ENCODE data around the gene LRP1B.
"Not testable (repeated sequence)": the region's sequence is repeated elsewhere in the genome, so short reads cannot be mapped to it uniquely, and the experiment has no call there.

LRP1B gene

GRCh38 chr2:141844231-141844630 is 286.6 kb downstream of the LRP1B start:
- H3K27me3 ChIP-seq (ENCODE audit: low read depth), result no peaks in the 10 kb centered on the region
- no peak for DNase-seq (ENCODE audit: low spot score in 2 of 2)
- in situ Hi-C loops (cut with MboI; ENCODE audit: low sequenced_read_pairs), result no loop called here

GRCh38 chr2:141835103-141835502 is 295.7 kb downstream of the LRP1B start:
- in situ Hi-C loops (cut with MboI; ENCODE audit: low sequenced_read_pairs), result no loop called here
- Histone ChIP-seq H3K36me3 (replicated peaks) (no peaks in the 10 kb centered on the region), H3K4me1 (no peaks in the 10 kb centered on the region), H3K9me3 (no peaks in the 10 kb centered on the region), H3K27me3 (ENCODE audit: low read depth) (no peaks in the 10 kb centered on the region), H3K4me3 (no peak overlapping the region)
- no peak for DNase-seq (ENCODE audit: low spot score in 2 of 2)

More at GRCh38 chr2:141844231-141844630, 286.6 kb downstream of the LRP1B start:
- Histone ChIP-seq H3K4me3 (no peak overlapping the region), H3K4me1 (no peaks in the 10 kb centered on the region), H3K9me3 (no peaks in the 10 kb centered on the region), H3K36me3 (replicated peaks) (no peaks in the 10 kb centered on the region)

- H3K27me3 ChIP-seq (ENCODE audit: low read depth), result no peaks in the 10 kb centered on the region
- H3K4me3 ChIP-seq, result no peak overlapping the region
- H3K9me3 ChIP-seq, result no peaks in the 10 kb centered on the region
- no peaks in the 10 kb centered on the region for H3K36me3 ChIP-seq (replicated peaks)
- in situ Hi-C loops (cut with MboI; ENCODE audit: low sequenced_read_pairs), result no loop called here
- DNase-seq (ENCODE audit: low spot score in 2 of 2), result no peak
- H3K4me1 ChIP-seq, result no peaks in the 10 kb centered on the region
These were observed 302.1 kb downstream of the LRP1B start for GRCh38 chr2:141828761-141829160.

GRCh38 chr2:141824790-141825189 is 306.0 kb downstream of the LRP1B start:
- Histone ChIP-seq H3K4me3 (no peak overlapping the region), H3K27me3 (ENCODE audit: low read depth) (no peaks in the 10 kb centered on the region), H3K9me3 (no peaks in the 10 kb centered on the region), H3K36me3 (replicated peaks) (no peaks in the 10 kb centered on the region), H3K4me1 (no peaks in the 10 kb centered on the region)
- DNase-seq (ENCODE audit: low spot score in 2 of 2), result no peak
- in situ Hi-C loops (cut with MboI; ENCODE audit: low sequenced_read_pairs), result no loop called here

- H3K9me3 ChIP-seq, result no peaks in the 10 kb centered on the region
- no peaks in the 10 kb centered on the region for H3K4me1 ChIP-seq
- H3K36me3 ChIP-seq (replicated peaks), result no peaks in the 10 kb centered on the region
- in situ Hi-C loops (cut with MboI; ENCODE audit: low sequenced_read_pairs), result no loop called here
- DNase-seq (ENCODE audit: low spot score in 2 of 2), result no peak
- no peak overlapping the region for H3K4me3 ChIP-seq
- no peaks in the 10 kb centered on the region for H3K27me3 ChIP-seq (ENCODE audit: low read depth)
These were observed 309.9 kb downstream of the LRP1B start for GRCh38 chr2:141820893-141821292.

GRCh38 chr2:141815320-141815719 is 315.5 kb downstream of the LRP1B start:
- H3K9me3 ChIP-seq; H3K4me3 ChIP-seq; DNase-seq (ENCODE audit: low spot score in 2 of 2); in situ Hi-C loops (cut with MboI; ENCODE audit: low sequenced_read_pairs); H3K4me1 ChIP-seq; H3K27me3 ChIP-seq (ENCODE audit: low read depth); H3K36me3 ChIP-seq (replicated peaks): not testable (repeated sequence)

GRCh38 chr2:141814150-141814549 is 316.7 kb downstream of the LRP1B start:
- H3K4me3 ChIP-seq, result no peak overlapping the region
- no peaks in the 10 kb centered on the region; the same call in 1 of the 2 replicates for H3K9me3 ChIP-seq
- DNase-seq (ENCODE audit: low spot score in 2 of 2), result no peak
- H3K4me1 ChIP-seq, result no peaks in the 10 kb centered on the region
- no peaks in the 10 kb centered on the region for H3K27me3 ChIP-seq (ENCODE audit: low read depth)
- in situ Hi-C loops (cut with MboI; ENCODE audit: low sequenced_read_pairs), result no loop called here
- no peaks in the 10 kb centered on the region for H3K36me3 ChIP-seq (replicated peaks)

GRCh38 chr2:141810148-141810547 is 320.7 kb downstream of the LRP1B start:
- DNase-seq (ENCODE audit: low spot score in 2 of 2), result no peak
- no peaks in the 10 kb centered on the region for H3K27me3 ChIP-seq (ENCODE audit: low read depth)
- no peak overlapping the region for H3K4me3 ChIP-seq
- no peaks in the 10 kb centered on the region; the same call in 1 of the 2 replicates for H3K9me3 ChIP-seq
- H3K36me3 ChIP-seq (replicated peaks), result no peaks in the 10 kb centered on the region
- no peaks in the 10 kb centered on the region for H3K4me1 ChIP-seq
- in situ Hi-C loops (cut with MboI; ENCODE audit: low sequenced_read_pairs), result no loop called here

- H3K4me3 ChIP-seq, result no peak overlapping the region
- no peaks in the 10 kb centered on the region for H3K36me3 ChIP-seq (replicated peaks)
- H3K9me3 ChIP-seq, result no peaks in the 10 kb centered on the region
- H3K4me1 ChIP-seq, result no peaks in the 10 kb centered on the region
- DNase-seq (ENCODE audit: low spot score in 2 of 2), result no peak
- in situ Hi-C loops (cut with MboI; ENCODE audit: low sequenced_read_pairs), result no loop called here
- no peaks in the 10 kb centered on the region for H3K27me3 ChIP-seq (ENCODE audit: low read depth)
These were observed 324.7 kb downstream of the LRP1B start for GRCh38 chr2:141806090-141806489.

- Histone ChIP-seq H3K27me3 (ENCODE audit: low read depth) (no peaks in the 10 kb centered on the region), H3K4me3 (no peak overlapping the region), H3K9me3 (no peaks in the 10 kb centered on the region), H3K36me3 (replicated peaks) (no peaks in the 10 kb centered on the region), H3K4me1 (no peaks in the 10 kb centered on the region)
- DNase-seq (ENCODE audit: low spot score in 2 of 2), result no peak
- in situ Hi-C loops (cut with MboI; ENCODE audit: low sequenced_read_pairs), result no loop called here
These were observed 325.5 kb downstream of the LRP1B start for GRCh38 chr2:141805302-141805701.

- no peak for DNase-seq (ENCODE audit: low spot score in 2 of 2)
- no peaks in the 10 kb centered on the region for H3K4me1 ChIP-seq
- H3K4me3 ChIP-seq, result no peak overlapping the region
- H3K27me3 ChIP-seq (ENCODE audit: low read depth), result no peaks in the 10 kb centered on the region
- H3K9me3 ChIP-seq, result no peaks in the 10 kb centered on the region
- in situ Hi-C loops (cut with MboI; ENCODE audit: low sequenced_read_pairs), result no loop called here
- no peaks in the 10 kb centered on the region for H3K36me3 ChIP-seq (replicated peaks)
These were observed 334.4 kb downstream of the LRP1B start for GRCh38 chr2:141796449-141796848.

- H3K36me3 ChIP-seq (replicated peaks), result no peaks in the 10 kb centered on the region
- no peak for DNase-seq (ENCODE audit: low spot score in 2 of 2)
- no peak overlapping the region for H3K4me3 ChIP-seq
- no peaks in the 10 kb centered on the region for H3K4me1 ChIP-seq
- in situ Hi-C loops (cut with MboI; ENCODE audit: low sequenced_read_pairs), result no loop called here
- H3K9me3 ChIP-seq, result no peaks in the 10 kb centered on the region
- no peaks in the 10 kb centered on the region for H3K27me3 ChIP-seq (ENCODE audit: low read depth)
These were observed 339.3 kb downstream of the LRP1B start for GRCh38 chr2:141791521-141791920.

GRCh38 chr2:141782574-141782973 is 348.2 kb downstream of the LRP1B start:
- in situ Hi-C loops (cut with MboI; ENCODE audit: low sequenced_read_pairs), result no loop called here
- Histone ChIP-seq H3K36me3 (replicated peaks) (no peaks in the 10 kb centered on the region), H3K4me1 (no peaks in the 10 kb centered on the region), H3K9me3 (no peaks in the 10 kb centered on the region), H3K4me3 (no peak overlapping the region), H3K27me3 (ENCODE audit: low read depth) (no peaks in the 10 kb centered on the region)
- DNase-seq (ENCODE audit: low spot score in 2 of 2), result no peak

- in situ Hi-C loops (cut with MboI; ENCODE audit: low sequenced_read_pairs), result no loop called here
- Histone ChIP-seq H3K4me3 (no peak overlapping the region), H3K9me3 (no peaks in the 10 kb centered on the region), H3K36me3 (replicated peaks) (no peaks in the 10 kb centered on the region), H3K4me1 (no peaks in the 10 kb centered on the region), H3K27me3 (ENCODE audit: low read depth) (no peaks in the 10 kb centered on the region)
- DNase-seq (ENCODE audit: low spot score in 2 of 2), result no peak
These were observed 352.4 kb downstream of the LRP1B start for GRCh38 chr2:141778315-141778835.

GRCh38 chr2:141770530-141770929 is 360.3 kb downstream of the LRP1B start:
- peak in 1 of 2 experiments; percentile 12 for DNase-seq (ENCODE audit: low spot score in 2 of 2)
- Histone ChIP-seq H3K27me3 (ENCODE audit: low read depth) (no peaks in the 10 kb centered on the region), H3K9me3 (no peaks in the 10 kb centered on the region), H3K4me1 (peaks cover 17% of the 10 kb centered on the region; the same call in 1 of the 2 replicates), H3K4me3 (no peak overlapping the region), H3K36me3 (replicated peaks) (no peaks in the 10 kb centered on the region)
- in situ Hi-C loops (cut with MboI; ENCODE audit: low sequenced_read_pairs), result no loop called here

Measured in HAP-1 (cell line).